AG09319 (cell line): Measurements from ENCODE around the gene HABP2.

Experiments
- DNase-seq: peaks from one replicate; pipeline ENCODE4 v3.0.0-alpha.2; 2010; ENCODE audit warnings: low read depth; ENCODE audit errors: extremely low read depth
- CTCF ChIP-seq: IDR thresholded peaks from 2 replicates; pipeline ENCODE4 v1.5.1; 2011; ENCODE audit warnings: low read depth, mild to moderate bottlenecking, inconsistent platforms, low read length, moderate library complexity

The HABP2 gene

GRCh38 chr10:113552701-113553100, at the start of gene HABP2:
TSS of gene HABP2 (plus strand) at chr10:113553053. CDS start at chr10:113553122, 69 bp downstream.
- no peak for DNase-seq
- no peak for TF ChIP-seq CTCF

- DNase-seq = no peak
- TF ChIP-seq CTCF = no peak
Observed at GRCh38 chr10:113503930-113504329, 48.9 kb upstream of the HABP2 start.

GRCh38 chr10:113504423-113504822, 48.4 kb upstream of the HABP2 start:
- TF ChIP-seq CTCF = no peak
- no peak for DNase-seq

GRCh38 chr10:113506476-113506875, 46.4 kb upstream of the HABP2 start:
- TF ChIP-seq CTCF = no peak
- no peak for DNase-seq

GRCh38 chr10:113511419-113511818, 41.4 kb upstream of the HABP2 start:
- no peak for DNase-seq
- TF ChIP-seq CTCF = no peak

GRCh38 chr10:113515161-113515560, 37.7 kb upstream of the HABP2 start:
- DNase-seq = no peak
- TF ChIP-seq CTCF = no peak

GRCh38 chr10:113515601-113516000, 37.3 kb upstream of the HABP2 start:
- no peak for TF ChIP-seq CTCF
- DNase-seq = peak; percentile 78

- TF ChIP-seq CTCF = no peak
- no peak for DNase-seq
Observed at GRCh38 chr10:113516061-113516460, 36.8 kb upstream of the HABP2 start.
